ENCODE results near the gene UPK3BL2.
"Not testable (repeated sequence)": the region's sequence is repeated elsewhere in the genome, so short reads cannot be mapped to it uniquely, and the experiment has no call there.

DNA sequence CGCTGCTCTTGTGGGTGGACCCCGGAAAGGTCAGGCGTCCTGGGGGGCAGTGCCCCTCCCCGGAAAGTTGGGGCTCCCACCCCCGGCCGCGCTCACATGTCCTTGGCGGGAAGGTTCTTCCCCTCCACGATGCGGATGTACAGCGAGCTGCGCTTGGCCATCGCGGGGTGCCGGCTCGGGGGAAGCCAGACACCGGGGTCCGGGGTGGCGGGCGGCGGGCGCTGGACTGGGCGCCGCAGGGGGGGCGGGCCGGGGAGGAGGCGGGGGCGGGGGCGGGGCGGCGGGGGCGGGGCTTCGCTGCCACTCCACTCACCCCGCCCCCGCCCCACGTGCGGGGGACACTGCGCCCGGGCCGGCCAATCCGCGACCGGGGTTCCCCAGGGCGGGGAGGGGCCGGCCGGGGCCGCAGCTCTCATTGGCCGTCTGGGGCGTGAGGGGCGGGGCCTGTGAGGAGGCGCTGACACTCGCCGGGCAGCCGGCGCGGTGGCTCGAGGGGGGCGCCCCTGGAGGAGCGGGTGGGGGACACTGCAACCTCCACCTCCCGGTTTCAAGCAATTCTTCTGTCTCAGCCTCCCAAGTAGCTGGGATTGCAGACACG, 25.8 kb downstream of the UPK3BL2 start, which contains the start of gene RASA4B:
- not testable (repeated sequence) for TF ChIP-seq CTCF, POLR2A, POLR2AphosphoS5 (IDR thresholded peaks at IDR 0.05)

Measured in prostate gland (tissue), 2 donors.